CD4-positive, alpha-beta T cell treated with Interleukin-2 at 100 ng/mL for 4 hours (primary cell): ENCODE measurements around the gene APOL3.
A peak's percentile ranks its signal among the peaks of the same experiment; 100 is the strongest.
"Not testable (repeated sequence)": the region's sequence is repeated elsewhere in the genome, so short reads cannot be mapped to it uniquely, and the experiment has no call there.

Source experiments
- DNase-seq: peaks from one replicate; pipeline ENCODE4 v3.0.0-alpha.2; 2020; ENCODE audit warnings: low spot score

The APOL3 gene

DNA sequence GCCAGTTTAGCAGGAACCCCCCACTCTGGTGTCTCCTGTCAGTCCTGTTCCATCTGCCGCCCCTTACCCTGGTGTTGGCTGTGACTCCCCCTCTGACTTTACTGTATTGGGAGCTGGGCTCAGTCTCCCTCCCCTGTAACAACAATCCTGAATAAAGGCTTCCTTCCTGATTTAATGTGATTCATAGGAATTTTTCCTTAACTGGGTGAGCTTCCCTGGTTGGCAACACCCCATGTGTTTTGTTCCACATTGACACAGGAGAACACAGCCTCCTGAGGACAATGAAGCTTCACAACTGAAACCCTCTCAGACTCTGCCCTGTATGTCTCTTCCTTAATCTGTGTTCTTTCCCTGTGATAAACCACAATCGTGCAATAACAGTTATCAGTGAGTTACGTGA is 32.6 kb upstream of the APOL3 start:
- DNase-seq: no peak

DNA sequence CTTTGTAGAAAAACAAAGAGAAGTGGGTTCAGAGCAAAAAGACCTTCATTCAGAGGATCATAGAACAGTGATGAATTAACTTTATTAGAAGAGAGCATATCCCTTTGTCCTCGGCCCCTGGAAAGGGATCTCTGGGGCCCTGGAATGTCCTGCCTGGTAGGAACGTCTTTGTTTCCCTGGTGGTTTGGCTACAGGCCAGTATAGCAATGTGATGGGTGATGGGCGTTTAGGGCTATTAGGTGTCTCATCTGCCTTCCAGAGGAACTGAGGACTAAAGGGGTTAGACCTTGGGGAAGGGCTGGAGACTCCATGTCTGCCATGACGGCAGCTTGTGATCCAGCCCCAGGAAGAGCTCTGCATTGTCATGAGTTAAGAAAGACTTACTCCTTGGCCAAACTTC is 32.0 kb upstream of the APOL3 start:
- no peak for DNase-seq

GRCh38 chr22:36191106-36191836 is 30.7 kb upstream of the APOL3 start:
- no peak for DNase-seq

- not testable (repeated sequence) for DNase-seq
Measured at GRCh38 chr22:36187862-36188261, 27.3 kb upstream of the APOL3 start.

- no peak for DNase-seq
Measured at GRCh38 chr22:36185828-36186624, 25.5 kb upstream of the APOL3 start.

- no peak for DNase-seq
Measured at GRCh38 chr22:36184433-36185025, 24.0 kb upstream of the APOL3 start.

DNA sequence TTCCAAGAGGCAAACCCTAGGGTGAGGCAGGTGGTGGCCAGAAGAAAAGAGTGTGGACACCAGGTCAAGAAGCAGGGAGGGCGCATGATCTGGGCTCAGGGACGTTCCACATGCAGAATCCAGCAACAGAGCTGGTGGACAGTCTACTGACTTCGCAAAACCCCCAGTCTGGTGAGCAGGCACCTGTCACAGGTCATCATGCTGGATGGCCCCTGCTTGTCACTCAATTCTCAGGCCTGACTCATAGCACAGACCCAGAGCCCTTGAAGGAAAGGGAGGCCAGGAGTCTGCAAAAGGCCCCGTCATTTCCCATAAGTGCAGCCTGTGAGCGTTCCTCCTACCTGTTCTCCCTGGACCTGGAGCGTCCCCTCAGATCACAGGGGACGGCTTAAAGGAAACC is 22.9 kb upstream of the APOL3 start:
- no peak for DNase-seq

DNA sequence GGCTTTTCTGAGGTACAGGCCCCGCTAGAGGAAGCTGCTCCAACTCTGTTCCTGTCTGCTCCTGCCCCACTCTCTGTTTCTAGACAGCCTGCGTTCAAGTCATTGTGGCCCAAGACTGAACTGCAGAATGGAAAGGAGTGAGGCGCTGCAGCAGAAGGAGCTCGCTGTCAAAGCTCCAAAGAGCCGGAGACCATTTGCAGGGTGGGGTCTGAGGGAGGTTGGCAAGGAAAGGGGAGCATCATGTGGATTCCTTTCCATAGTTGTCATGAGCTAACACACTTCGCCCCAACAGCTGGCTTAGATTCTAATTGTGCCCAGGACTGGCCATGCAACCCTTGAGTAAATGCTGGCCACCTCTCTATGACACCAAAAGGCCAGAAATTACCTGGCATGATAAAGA is 22.3 kb upstream of the APOL3 start:
- DNase-seq: no peak

DNA sequence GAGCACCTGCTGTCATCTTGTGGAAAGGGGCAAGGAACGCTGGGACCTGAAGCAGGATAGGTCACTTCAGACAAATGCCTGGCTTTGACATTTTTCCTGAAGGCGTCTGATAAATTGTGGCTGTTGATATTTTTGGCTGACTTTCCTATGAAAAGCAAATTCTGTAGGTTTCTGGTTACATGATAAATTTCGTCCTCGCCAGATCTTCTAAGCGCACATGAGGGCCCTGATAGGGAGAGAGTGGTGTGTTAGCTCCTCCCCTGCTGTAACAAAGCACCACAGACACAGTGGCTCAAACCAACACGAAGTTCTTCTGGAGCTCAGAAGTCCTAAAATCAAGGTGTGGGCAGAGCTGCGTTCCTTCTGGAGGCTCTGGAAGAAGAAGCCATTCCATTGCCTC is 21.5 kb upstream of the APOL3 start:
- DNase-seq: no peak

GRCh38 chr22:36180928-36181327 is 20.4 kb upstream of the APOL3 start:
- DNase-seq: no peak

GRCh38 chr22:36180038-36180880 is 19.7 kb upstream of the APOL3 start:
- DNase-seq: peak; percentile 87

GRCh38 chr22:36177160-36177559 is 16.6 kb upstream of the APOL3 start:
- DNase-seq: no peak

GRCh38 chr22:36175892-36176291 is 15.3 kb upstream of the APOL3 start:
- no peak for DNase-seq

GRCh38 chr22:36171941-36172340 is 11.4 kb upstream of the APOL3 start:
- DNase-seq: no peak

GRCh38 chr22:36166518-36167220 is 6.1 kb upstream of the APOL3 start:
- DNase-seq: no peak

GRCh38 chr22:36166086-36166485 is 5.5 kb upstream of the APOL3 start:
- DNase-seq: no peak

GRCh38 chr22:36165141-36165540 is 4.6 kb upstream of the APOL3 start:
- DNase-seq: no peak

DNA sequence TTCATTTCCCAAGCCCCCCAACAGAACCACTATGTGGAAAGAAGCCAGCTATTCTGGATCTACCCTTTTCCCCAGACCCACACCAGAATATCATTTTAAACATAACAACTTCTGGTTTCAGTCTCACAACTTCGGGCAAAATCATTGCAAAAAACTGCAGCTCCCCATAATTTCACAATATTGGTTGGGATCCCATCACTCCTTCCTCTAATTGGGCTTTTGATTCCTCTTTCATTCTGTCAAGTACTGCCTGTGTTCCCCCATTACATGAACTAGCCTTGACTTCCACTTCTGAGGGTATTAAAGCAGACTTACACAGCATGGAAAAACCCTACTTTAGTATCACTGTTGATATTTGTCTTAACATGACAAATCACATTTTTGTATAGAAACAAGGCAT is 4.1 kb upstream of the APOL3 start:
- no peak for DNase-seq

- no peak for DNase-seq
Measured at GRCh38 chr22:36163497-36163896, 2.9 kb upstream of the APOL3 start.

- peak; percentile 72 for DNase-seq
Measured at GRCh38 chr22:36162127-36163034, 1.8 kb upstream of the APOL3 start.

GRCh38 chr22:36161793-36162126 is 1.2 kb upstream of the APOL3 start:
- peak; percentile 23 for DNase-seq
